ENCODE results near the gene ABLIM3. TPM values are rescaled to one million over a fixed set of nuclear protein-coding genes. Genes with fewer than 3 reads are reported as not detected.

The ABLIM3 gene
- total RNA-seq, 1 experiment from 2014 or later, result 14.3 TPM

DNA sequence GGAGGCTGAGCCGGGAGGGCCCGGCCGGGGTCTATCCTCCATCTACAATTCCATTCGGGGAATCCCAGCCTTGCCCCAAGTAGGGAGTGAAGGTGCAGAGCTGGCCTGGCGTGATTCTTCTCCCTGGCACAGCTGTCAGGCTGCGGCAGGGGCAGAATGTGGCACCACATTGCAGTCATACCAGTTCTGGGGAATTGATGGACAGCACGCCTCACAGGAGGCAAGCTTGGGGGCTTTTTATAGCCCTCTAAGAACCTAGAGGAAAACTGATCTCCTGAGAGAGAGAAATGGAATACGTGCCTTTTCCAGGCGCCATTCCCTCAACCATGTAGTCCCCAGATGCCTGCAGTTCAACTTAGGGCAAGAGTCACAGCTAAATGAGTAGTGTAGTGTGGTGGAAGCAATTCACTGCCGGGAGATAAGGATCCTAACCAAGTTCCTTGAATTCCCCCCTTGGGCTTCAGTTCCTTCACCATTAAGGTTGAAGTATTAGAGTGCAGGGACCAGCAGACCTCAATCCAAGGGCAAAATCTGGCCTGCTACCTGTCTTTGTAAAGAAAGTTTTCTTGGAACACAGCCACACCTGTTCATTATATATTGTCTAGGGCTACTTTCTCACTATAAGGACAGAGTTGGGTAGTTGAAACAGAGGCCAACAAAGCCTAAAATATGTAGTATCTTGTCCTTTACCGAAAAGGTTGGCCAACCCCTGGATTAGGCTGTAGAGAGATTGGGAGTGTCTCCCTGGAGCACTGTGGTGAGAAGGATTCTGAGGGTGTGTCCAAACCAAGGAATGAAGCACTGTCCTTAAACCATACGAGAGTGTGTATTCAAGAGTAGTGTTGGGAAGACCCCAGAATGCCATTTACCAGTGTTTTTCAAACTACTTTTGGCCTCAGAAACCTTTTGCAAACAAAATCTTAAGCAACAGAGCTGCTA lies 141.0 kb downstream of the ABLIM3 start:
- no peaks in the 10 kb centered on the region for H3K36me3 ChIP-seq (ENCODE audit: control insufficient read depth in 1 of 2, insufficient read depth in 2 of 2, low read length in 2 of 2)
- no peak for ATAC-seq
- intact Hi-C loops (cut with micrococcal nuclease), result no loop called here
- H3K4me1 ChIP-seq (ENCODE audit: control insufficient read depth in 1 of 2, insufficient read depth in 2 of 2, low read length in 2 of 2), result no peaks in the 10 kb centered on the region
- H3K9ac ChIP-seq (ENCODE audit: low read length), result no peak overlapping the region
- CTCF ChIA-PET, result no interaction called here
- no peaks in the 10 kb centered on the region for H3K27me3 ChIP-seq (ENCODE audit: insufficient read depth, low read length)
- no peak for DNase-seq (ENCODE audit: low read depth, low spot score)
- POLR2A ChIA-PET, result no interaction called here
- H3K79me2 ChIP-seq (ENCODE audit: insufficient read depth, low read length), result no peaks in the 10 kb centered on the region
- H3K4me3 ChIP-seq (replicated peaks in 1 of 2; ENCODE audit: low read depth in 1 of 2, low read length in 2 of 2), result no peak overlapping the region
- H3K9me2 ChIP-seq (ENCODE audit: insufficient read depth), result no peaks in the 10 kb centered on the region
- H3K4me2 ChIP-seq (ENCODE audit: low read length), result no peak overlapping the region
- no peak overlapping the region for H2AFZ ChIP-seq (ENCODE audit: low read depth, low read length, poor library complexity, severe bottlenecking)
- H3K9me3 ChIP-seq (ENCODE audit: control insufficient read depth in 1 of 2, insufficient read depth in 1 of 2, low read depth in 1 of 2, low read length in 2 of 2), result no peaks in the 10 kb centered on the region
- RAD21 ChIA-PET (ENCODE audit: low non-redundant PET in 1 of 2, low total read pairs in 2 of 2, uncharacterized antibody in 2 of 2, unreplicated experiment in 2 of 2), result no interaction called here
- H4K20me1 ChIP-seq (ENCODE audit: insufficient read depth), result no peaks in the 10 kb centered on the region
- TF ChIP-seq ZFX (IDR thresholded peaks at IDR 0.05) (no peak), POLR2AphosphoS5 (IDR thresholded peaks at IDR 0.05; ENCODE audit: low read depth, low read length) (no peak), ZNF274 (IDR thresholded peaks at IDR 0.05; ENCODE audit: low read depth, low read length) (no peak), SRF (IDR thresholded peaks at IDR 0.05; ENCODE audit: low read depth) (no peak), RAD21 (IDR thresholded peaks at IDR 0.05; ENCODE audit: low read depth) (no peak), TCF7L2 (IDR thresholded peaks at IDR 0.05; ENCODE audit: borderline replicate concordance, extremely low read depth, insufficient read depth, insufficient read length) (no peak), ATF3 (IDR thresholded peaks at IDR 0.05) (no peak), MAX (IDR thresholded peaks at IDR 0.05) (no peak), JUND (IDR thresholded peaks at IDR 0.05) (no peak), EZH2phosphoT487 (IDR thresholded peaks at IDR 0.05; ENCODE audit: borderline replicate concordance) (no peak), FOSL1 (IDR thresholded peaks at IDR 0.05; ENCODE audit: low read depth) (no peak)
- TF ChIP-seq, protein P1, sequence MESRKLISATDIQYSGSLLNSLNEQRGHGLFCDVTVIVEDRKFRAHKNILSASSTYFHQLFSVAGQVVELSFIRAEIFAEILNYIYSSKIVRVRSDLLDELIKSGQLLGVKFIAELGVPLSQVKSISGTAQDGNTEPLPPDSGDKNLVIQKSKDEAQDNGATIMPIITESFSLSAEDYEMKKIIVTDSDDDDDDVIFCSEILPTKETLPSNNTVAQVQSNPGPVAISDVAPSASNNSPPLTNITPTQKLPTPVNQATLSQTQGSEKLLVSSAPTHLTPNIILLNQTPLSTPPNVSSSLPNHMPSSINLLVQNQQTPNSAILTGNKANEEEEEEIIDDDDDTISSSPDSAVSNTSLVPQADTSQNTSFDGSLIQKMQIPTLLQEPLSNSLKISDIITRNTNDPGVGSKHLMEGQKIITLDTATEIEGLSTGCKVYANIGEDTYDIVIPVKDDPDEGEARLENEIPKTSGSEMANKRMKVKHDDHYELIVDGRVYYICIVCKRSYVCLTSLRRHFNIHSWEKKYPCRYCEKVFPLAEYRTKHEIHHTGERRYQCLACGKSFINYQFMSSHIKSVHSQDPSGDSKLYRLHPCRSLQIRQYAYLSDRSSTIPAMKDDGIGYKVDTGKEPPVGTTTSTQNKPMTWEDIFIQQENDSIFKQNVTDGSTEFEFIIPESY (IDR thresholded peaks at IDR 0.05; ENCODE audit: extremely low read depth, insufficient replicate concordance, low read length), result no peak
- no peak overlapping the region for H3K27ac ChIP-seq (ENCODE audit: low read depth, low read length)
- BruUV-seq (replicated peaks), result no TSS peak

Data from HCT116 (cell line).